H1 (cell line): ENCODE measurements around the gene PLEKHA4. TPM values are rescaled to one million over a fixed set of nuclear protein-coding genes. Genes with fewer than 3 reads are reported as not detected.

Source experiments
- CTCF ChIA-PET: fragments of 300-600 bp; sonication (Branson Sonifier 250); formaldehyde crosslinking; loops from one replicate; lab custom pipeline; 2021; ENCODE audit not compliant: partially characterized antibody; lab: Charles Lee
- POLR2A ChIA-PET: fragments of 300-600 bp; sonication (Branson Sonifier 250); formaldehyde crosslinking; loops from one replicate; lab custom pipeline; 2021; ENCODE audit warnings: inconsistent platforms; ENCODE audit not compliant: partially characterized antibody; lab: Charles Lee
- DNase-seq, 2 experiments: peaks; one replicate each; pipeline versions ENCODE4 v3.0.0 to v3.0.0-alpha.2; 2010 to 2022; ENCODE audit warnings: low spot score in 2 of 2, low read depth in 1 of 2, mixed read lengths in 1 of 2
- FAIRE-seq: peaks from 2 replicates; lab custom pipeline; 2011; peaks lifted over from hg19 to GRCh38; lab: Jason Lieb, UNC
- H2AFZ ChIP-seq: 2 replicates; pipeline ENCODE4 v1.8.1; 2012; ENCODE audit warnings: low read length, inconsistent platforms
- H2AK5ac ChIP-seq: 2 replicates; pipeline ENCODE4 v1.6.1; 2013; ENCODE audit warnings: low read depth, low read length
- H2BK120ac ChIP-seq: replicated peaks from 2 replicates; pipeline ENCODE3; 2013; ENCODE audit warnings: low read depth, low read length, inconsistent platforms
- H2BK12ac ChIP-seq: 2 replicates; pipeline ENCODE4 v1.6.1; 2013; ENCODE audit warnings: low read depth, low read length
- H2BK15ac ChIP-seq: 2 replicates; pipeline ENCODE4 v1.6.1; 2013; ENCODE audit warnings: low read length
- H2BK20ac ChIP-seq: 2 replicates; pipeline ENCODE4 v1.6.1; 2013; ENCODE audit warnings: low read length
- H2BK5ac ChIP-seq: 2 replicates; pipeline ENCODE4 v1.6.1; 2013; ENCODE audit warnings: low read depth, low read length
- H3K14ac ChIP-seq: 2 replicates; pipeline ENCODE4 v1.6.1; 2013; ENCODE audit warnings: inconsistent platforms; ENCODE audit not compliant: insufficient read length
- H3K18ac ChIP-seq: 2 replicates; pipeline ENCODE4 v1.6.1; 2013; ENCODE audit warnings: low read length; ENCODE audit errors: extremely low read depth
- H3K23ac ChIP-seq: 2 replicates; pipeline ENCODE4 v1.6.1; 2013; ENCODE audit warnings: inconsistent platforms; ENCODE audit not compliant: insufficient read length
- H3K23me2 ChIP-seq: 2 replicates; pipeline ENCODE4 v1.6.1; 2013; ENCODE audit warnings: low read depth, low read length
- H3K27ac ChIP-seq: 2 replicates; pipeline ENCODE4 v1.6.1; 2011; ENCODE audit warnings: low read depth, low read length, inconsistent platforms
- H3K27me3 ChIP-seq, 4 experiments: replicated peaks in 1 of 4; 1 replicate in 1 of 4; 2 replicates in 3 of 4; pipeline versions ENCODE4 v1.6.1 to v1.8.1; 2011 to 2013; ENCODE audit warnings: low read length in 3 of 4, mild to moderate bottlenecking in 3 of 4, inconsistent platforms in 2 of 4, mixed read lengths in 2 of 4, moderate library complexity in 1 of 4; ENCODE audit not compliant: control insufficient read depth in 3 of 4, insufficient read depth in 3 of 4; ENCODE audit errors: extremely low read depth in 1 of 4
- H3K36me3 ChIP-seq, 4 experiments: 2 replicates each; pipeline versions ENCODE4 v1.6.1 to v1.8.1; 2011 to 2013; ENCODE audit warnings: mild to moderate bottlenecking in 4 of 4, low read length in 3 of 4, moderate library complexity in 2 of 4, control low read depth in 1 of 4, inconsistent platforms in 1 of 4; ENCODE audit not compliant: insufficient read depth in 4 of 4, control insufficient read depth in 2 of 4
- H3K4ac ChIP-seq: replicated peaks from 2 replicates; pipeline ENCODE3; 2013; ENCODE audit warnings: low read length, low read depth, mixed read lengths, inconsistent platforms; ENCODE audit not compliant: insufficient read length
- H3K4me1 ChIP-seq, 4 experiments: replicated peaks in 1 of 4; 1 replicate in 1 of 4; 2 replicates in 3 of 4; pipeline versions ENCODE4 v1.6.1 to v1.8.1; 2011 to 2013; ENCODE audit warnings: low read length in 3 of 4, inconsistent platforms in 2 of 4, mixed read lengths in 1 of 4; ENCODE audit not compliant: insufficient read depth in 4 of 4, control insufficient read depth in 3 of 4
- H3K4me2 ChIP-seq, 2 experiments: 2 replicates each; pipeline versions ENCODE4 v1.6.1 to v1.8.1; 2011 to 2013; ENCODE audit warnings: low read depth in 2 of 2, low read length in 2 of 2, control low read depth in 1 of 2, inconsistent platforms in 1 of 2, mild to moderate bottlenecking in 1 of 2; ENCODE audit not compliant: insufficient read depth in 1 of 2
- H3K4me3 ChIP-seq, 4 experiments: fragments of 200-600, 300-600 bp in 1 of 4; sonication (generic), shearing (Covaris generic), sonication (Bioruptor Twin) in 1 of 4; 2 replicates each; pipeline versions ENCODE4 v1.5.1 to v1.8.1; 2011 to 2016; ENCODE audit warnings: low read length in 4 of 4, low read depth in 3 of 4, control low read depth in 2 of 4, inconsistent platforms in 2 of 4, mild to moderate bottlenecking in 2 of 4, mixed read lengths in 1 of 4, moderate library complexity in 1 of 4; ENCODE audit not compliant: insufficient read depth in 2 of 4; ENCODE audit errors: extremely low read depth in 1 of 4
- H3K56ac ChIP-seq: replicated peaks from 2 replicates; pipeline ENCODE3; 2013; ENCODE audit warnings: low read depth, mild to moderate bottlenecking, mixed read lengths, low read length, inconsistent platforms; ENCODE audit not compliant: insufficient read length
- H3K79me1 ChIP-seq: 2 replicates; pipeline ENCODE4 v1.6.1; 2013; ENCODE audit warnings: low read depth, low read length, control low read depth
- H3K79me2 ChIP-seq, 2 experiments: 2 replicates each; pipeline versions ENCODE4 v1.6.1 to v1.8.1; 2012 to 2013; ENCODE audit warnings: low read length in 2 of 2, mild to moderate bottlenecking in 2 of 2, inconsistent platforms in 1 of 2; ENCODE audit not compliant: insufficient read depth in 2 of 2, control insufficient read depth in 1 of 2
- H3K9ac ChIP-seq, 4 experiments: replicated peaks in 1 of 4; 1 replicate in 1 of 4; 2 replicates in 3 of 4; pipeline versions ENCODE4 v1.6.1 to v1.8.1; 2011 to 2013; ENCODE audit warnings: low read depth in 3 of 4, low read length in 3 of 4, control low read depth in 2 of 4, mild to moderate bottlenecking in 2 of 4, moderate library complexity in 2 of 4, inconsistent platforms in 1 of 4; ENCODE audit errors: extremely low read depth in 1 of 4
- H3K9me3 ChIP-seq, 2 experiments: 2 replicates each; pipeline versions ENCODE4 v1.6.1 to v1.8.1; 2012 to 2013; ENCODE audit warnings: mild to moderate bottlenecking in 2 of 2, moderate library complexity in 2 of 2, control low read depth in 1 of 2, inconsistent platforms in 1 of 2, low read depth in 1 of 2, low read length in 1 of 2, mixed read lengths in 1 of 2; ENCODE audit not compliant: insufficient read depth in 2 of 2
- H4K20me1 ChIP-seq, 2 experiments: replicated peaks in 1 of 2; 2 replicates each; pipeline versions ENCODE3 to v1.8.1; 2011 to 2013; ENCODE audit warnings: inconsistent platforms in 2 of 2, low read length in 2 of 2, mild to moderate bottlenecking in 1 of 2; ENCODE audit not compliant: insufficient read depth in 2 of 2, control insufficient read depth in 1 of 2
- H4K5ac ChIP-seq: 2 replicates; pipeline ENCODE4 v1.6.1; 2013; ENCODE audit warnings: low read length, low read depth, mixed read lengths, inconsistent platforms; ENCODE audit not compliant: insufficient read length
- H4K8ac ChIP-seq: 2 replicates; pipeline ENCODE4 v1.8.0; 2013; ENCODE audit warnings: mild to moderate bottlenecking, moderate library complexity, low read length, inconsistent platforms; ENCODE audit not compliant: insufficient read depth; ENCODE audit errors: extremely low read depth
- H4K91ac ChIP-seq: replicated peaks from 2 replicates; pipeline ENCODE3; 2013; ENCODE audit warnings: low read length, mixed read lengths, inconsistent platforms; ENCODE audit not compliant: insufficient read length
- BACH1 ChIP-seq: IDR thresholded peaks from 2 replicates; pipeline ENCODE4 v1.6.1; 2012; ENCODE audit warnings: low read length, improper control_type of control experiment
- BRCA1 ChIP-seq: IDR thresholded peaks from 2 replicates; pipeline ENCODE4 v1.6.1; 2012; ENCODE audit warnings: low read depth, low read length, improper control_type of control experiment
- E2F6 ChIP-seq: IDR thresholded peaks from 2 replicates; pipeline ENCODE4 v1.6.1; 2012; ENCODE audit warnings: inconsistent platforms
- JUND ChIP-seq: IDR thresholded peaks from 2 replicates; pipeline ENCODE4 v1.6.1; 2011; ENCODE audit warnings: mild to moderate bottlenecking, improper control_type of control experiment, low read length
- RFX5 ChIP-seq: IDR thresholded peaks from 2 replicates; pipeline ENCODE4 v1.6.1; 2011; ENCODE audit warnings: low read depth, low read length, improper control_type of control experiment, borderline replicate concordance
- SIN3A ChIP-seq, 2 experiments: IDR thresholded peaks in 1 of 2; conservative IDR thresholded peaks in 1 of 2; 2 replicates each; pipeline ENCODE4 v1.6.1; 2011 to 2012; ENCODE audit warnings: low read length in 2 of 2, improper control_type of control experiment in 1 of 2, low read depth in 1 of 2, mild to moderate bottlenecking in 1 of 2
- SIX5 ChIP-seq: IDR thresholded peaks from 2 replicates; pipeline ENCODE4 v1.6.1; 2011; ENCODE audit warnings: mild to moderate bottlenecking, low read depth, low read length
- USF2 ChIP-seq: IDR thresholded peaks from 2 replicates; pipeline ENCODE4 v1.6.1; 2011; ENCODE audit warnings: low read length, improper control_type of control experiment
- WGBS, 2 experiments: shearing (Covaris generic) in 1 of 2; methylation state at CpG; one replicate each; pipeline versions ENCODE4 v1.1.6 to v1.1.7; 2013 to 2015; ENCODE audit warnings: low lambda C conversion rate in 2 of 2, mixed read lengths in 2 of 2, inconsistent platforms in 1 of 2, low coverage in 1 of 2, missing lambda C conversion rate in 1 of 2; ENCODE audit not compliant: insufficient replicate concordance in 2 of 2, insufficient coverage in 1 of 2, insufficient read length in 1 of 2; ENCODE audit errors: extremely low coverage in 1 of 2, missing lambda C conversion rate in 1 of 2; 5-methylcytosine and 5-hydroxymethylcytosine counted together
- polyA plus RNA-seq, 7 experiments: library from polyadenylated mRNA; depleted of rRNA in 3 of 7; stranded (reverse) in 5 of 7; unstranded in 2 of 7; fragments of >200 nt in 5 of 7; fragments of 200-250 nt in 2 of 7; gene quantifications; 1 replicate in 5 of 7; 2 replicates in 1 of 7; 4 replicates in 1 of 7; pipeline versions ENCODE4 v1.2.1 to v1.2.3, GENCODE V29; 2011 to 2013; ENCODE audit warnings: missing spikeins in 2 of 7, mixed read lengths in 2 of 7
- total RNA-seq: library from RNA; stranded (reverse); fragmentation: NEBNext Ultra II Directional; extraction: Animal tissue kit (Norgen Biotek cat#: 25700); gene quantifications from 2 replicates; pipeline ENCODE4 v1.2.1, GENCODE V29; 2021

Gene PLEKHA4
- total and polyA plus RNA-seq, 2 of the 8 experiments (the other 6 are each of a cell fraction or from before 2014, with no cell fraction given) = 8.2 to 18.0 TPM

- H3K23me2 ChIP-seq = peaks cover 6% of the 10 kb centered on the region; the same call in 1 of the 2 replicates
- H2BK15ac ChIP-seq = peak overlapping the region; percentile 88; the same call in 1 of the 2 replicates
- H3K18ac ChIP-seq = no peak overlapping the region
- H3K79me1 ChIP-seq = no peaks in the 10 kb centered on the region; the same call in 1 of the 2 replicates
- H3K4me3 ChIP-seq = no peak overlapping the region
- 72% methylated on average over 5 of the region's 5 CpGs; no CpG with 5 or more reads in 1 of the 2 experiments for WGBS, 2 experiments
- no peak overlapping the region for H4K91ac ChIP-seq
- no peak overlapping the region for H3K27ac ChIP-seq
- H3K36me3 ChIP-seq = no peaks in the 10 kb centered on the region
- TF ChIP-seq JUND (no peak), SIN3A (conservative IDR thresholded peaks at IDR 0.05 in 1 of 2, IDR thresholded peaks at IDR 0.05 in 1 of 2; ENCODE audit: low read depth in 1 of 2, low read length in 2 of 2) (peak in 1 of 2 experiments; percentile 89; a peak in 1 of 4 replicates), BACH1 (no peak), SIX5 (peak; percentile 99), USF2 (no peak), RFX5 (no peak), E2F6 (no peak), BRCA1 (no peak)
- FAIRE-seq (no peak), DNase-seq (peak in 1 of 2 experiments; percentile 73)
- H3K79me2 ChIP-seq = 0 out of 4 replicates have a peak, but pooled peaks cover 0 to 7% of the 10 kb centered on the region in 2 experiments
- H3K23ac ChIP-seq = no peak overlapping the region
- peaks cover 0 to 19% (median 13%) of the 10 kb centered on the region in 4 experiments; a peak in 6 of 7 replicates for H3K4me1 ChIP-seq
- no peak overlapping the region for H3K14ac ChIP-seq
- POLR2A ChIA-PET = interaction anchor here (0.8 to 3.0 kb wide), 11 partner anchors 8 to 157 kb away, joined by 3 to 13 read pairs (median 3); no protein-coding TSS in a partner anchor
- 0 out of 4 replicates have a peak overlapping the region, but pooled peaks of 1 of the 2 experiments have one; percentile 26 for H3K4me2 ChIP-seq
- peaks cover 0 to 1% of the 10 kb centered on the region in 2 experiments for H4K20me1 ChIP-seq
- H3K4ac ChIP-seq = no peak overlapping the region
- H2AFZ ChIP-seq = no peak overlapping the region
- no peak overlapping the region for H3K9ac ChIP-seq
- no peak overlapping the region for H2BK120ac ChIP-seq
- H2BK20ac ChIP-seq = no peak overlapping the region
- H2AK5ac ChIP-seq = no peak overlapping the region
- peak overlapping the region; percentile 60; the same call in 1 of the 2 replicates for H2BK5ac ChIP-seq
- no peaks in the 10 kb centered on the region for H3K9me3 ChIP-seq
- H4K8ac ChIP-seq = no peak overlapping the region; the same call in 1 of the 2 replicates
- peaks cover 0 to 11% (median 0%) of the 10 kb centered on the region in 4 experiments; a peak in 3 of 7 replicates for H3K27me3 ChIP-seq
- H2BK12ac ChIP-seq = peak overlapping the region; percentile 56; the same call in 1 of the 2 replicates
- no peak overlapping the region for H3K56ac ChIP-seq
- CTCF ChIA-PET = interaction anchor here (0.6 to 13.8 kb wide), 12 partner anchors 9 to 175 kb away, joined by 3 to 285 read pairs (median 5); partner anchors contain the start of gene HSD17B14
- no peak overlapping the region for H4K5ac ChIP-seq
Observed at GRCh38 chr19:48806518-48806817, 61.9 kb downstream of the PLEKHA4 start.
